ENCODE data around the gene RRAD.

DNA sequence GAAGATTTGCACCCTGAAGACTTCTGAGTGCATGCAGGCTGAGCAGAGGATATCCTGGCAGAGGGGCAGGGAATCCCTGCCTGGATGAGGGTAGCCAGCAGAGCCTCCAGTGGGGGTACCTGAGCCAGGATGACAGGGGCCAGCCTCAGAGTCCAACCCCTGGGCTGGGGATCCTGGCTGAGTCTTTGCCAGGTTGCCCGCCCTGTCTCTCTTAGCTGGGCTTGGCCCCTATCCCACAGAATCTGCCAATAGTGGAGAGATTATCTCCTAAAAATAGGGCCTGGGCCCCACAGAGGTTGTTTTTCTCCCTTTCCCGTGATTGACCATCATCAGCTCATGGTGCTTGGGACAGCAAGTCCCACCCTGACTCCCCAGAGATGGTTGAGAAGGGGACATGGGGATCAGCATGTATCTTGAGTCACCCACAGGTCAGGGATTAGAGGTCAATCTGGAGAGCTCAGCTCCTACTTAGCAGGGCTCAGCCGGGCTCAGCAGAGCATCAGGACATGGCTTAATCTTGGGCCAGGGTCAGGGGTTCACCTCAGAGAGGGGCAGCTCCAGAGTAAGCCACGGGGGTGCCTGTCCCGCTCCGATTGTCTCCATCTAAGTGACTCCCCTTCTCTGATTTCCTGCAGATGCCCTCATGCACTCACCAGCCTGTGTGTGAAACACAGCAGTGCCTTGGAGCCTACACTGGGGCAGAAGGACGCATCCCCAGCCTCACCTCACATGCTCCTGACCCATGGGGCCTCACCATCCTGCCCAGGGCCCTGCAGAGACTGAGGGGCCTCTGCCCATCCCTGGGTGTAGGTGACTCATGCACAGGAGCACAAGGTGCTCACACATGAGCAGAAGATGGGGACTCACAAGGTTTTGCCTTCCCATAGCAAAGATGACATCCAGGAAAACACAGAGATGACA lies 18.2 kb downstream of the RRAD start:
- TF ChIP-seq BHLHE40 (IDR thresholded peaks at IDR 0.05; ENCODE audit: borderline replicate concordance) (no peak), SP1 (IDR thresholded peaks at IDR 0.05) (no peak), HDGF (IDR thresholded peaks at IDR 0.05; ENCODE audit: borderline replicate concordance) (no peak), FOXK2 (IDR thresholded peaks at IDR 0.05) (no peak), ARNT (IDR thresholded peaks at IDR 0.05) (no peak), LEF1 (IDR thresholded peaks at IDR 0.05; ENCODE audit: borderline replicate concordance) (no peak)

All from HEK293T (cell line).